Hepatocyte (in vitro differentiated cells): ENCODE measurements around the gene SLC66A3. TPM values are rescaled to one million over a fixed set of nuclear protein-coding genes. Genes with fewer than 3 reads are reported as not detected.

Source experiments
- DNase-seq: peaks from one replicate; pipeline ENCODE4 v3.0.0-alpha.2; 2016; ENCODE audit warnings: low spot score
- H2AFZ ChIP-seq: fragments of 200-600 bp; sonication (generic); 2 replicates; pipeline ENCODE4 v1.6.0; 2016; ENCODE audit warnings: antibody characterized with exemption, mild to moderate bottlenecking
- H3K27ac ChIP-seq: fragments of 200-600 bp; sonication (generic); 2 replicates; pipeline ENCODE4 v1.5.1; 2016; ENCODE audit warnings: mild to moderate bottlenecking
- H3K27me3 ChIP-seq: fragments of 200-600 bp; sonication (generic); 2 replicates; pipeline ENCODE4 v1.6.1; 2016
- H3K36me3 ChIP-seq: fragments of 200-600 bp; sonication (generic); replicated peaks from 2 replicates; pipeline ENCODE4 v1.5.1; 2016; ENCODE audit warnings: low read depth; ENCODE audit not compliant: insufficient read depth
- H3K4me1 ChIP-seq: fragments of 200-600 bp; sonication (generic); 2 replicates; pipeline ENCODE4 v1.5.1; 2016; ENCODE audit warnings: mild to moderate bottlenecking, moderate library complexity; ENCODE audit not compliant: insufficient read depth
- H3K4me2 ChIP-seq: fragments of 200-600 bp; sonication (generic); 2 replicates; pipeline ENCODE4 v1.6.0; 2016
- H3K4me3 ChIP-seq: fragments of 200-600 bp; sonication (generic); 2 replicates; pipeline ENCODE4 v1.5.1; 2016; ENCODE audit warnings: mild to moderate bottlenecking
- H3K79me2 ChIP-seq: fragments of 200-600 bp; sonication (generic); 2 replicates; pipeline ENCODE4 v1.6.0; 2017; ENCODE audit warnings: mild to moderate bottlenecking
- H3K9me2 ChIP-seq: fragments of 200-600 bp; sonication (generic); replicated peaks from 2 replicates; pipeline ENCODE4 v1.6.0; 2017; ENCODE audit warnings: mild to moderate bottlenecking; ENCODE audit not compliant: insufficient read depth
- H3K9me3 ChIP-seq: fragments of 200-600 bp; sonication (generic); 2 replicates; pipeline ENCODE4 v1.5.1; 2016; ENCODE audit warnings: low read depth, mild to moderate bottlenecking
- H4K20me1 ChIP-seq: fragments of 200-600 bp; sonication (generic); 2 replicates; pipeline ENCODE4 v1.6.0; 2016; ENCODE audit warnings: mild to moderate bottlenecking; ENCODE audit not compliant: insufficient read depth, poor library complexity, severe bottlenecking
- CTCF ChIP-seq: fragments of 200-600 bp; sonication (generic); IDR thresholded peaks from 2 replicates; pipeline ENCODE4 v1.5.1; 2016; ENCODE audit warnings: antibody characterized with exemption, mild to moderate bottlenecking; ENCODE audit not compliant: poor library complexity
- EZH2 ChIP-seq: fragments of 200-600 bp; sonication (generic); IDR thresholded peaks from 2 replicates; pipeline ENCODE4 v1.6.1; 2016; ENCODE audit warnings: antibody characterized with exemption, mild to moderate bottlenecking, borderline replicate concordance
- EZH2phosphoT487 ChIP-seq: fragments of 200-600 bp; sonication (generic); IDR thresholded peaks from one replicate; pipeline ENCODE4 v1.6.1; 2018; ENCODE audit warnings: antibody characterized with exemption, mild to moderate bottlenecking, low read depth, moderate library complexity; ENCODE audit not compliant: unreplicated experiment, severe bottlenecking
- WGBS: methylation state at CpG from one replicate; pipeline ENCODE4 v1.1.6; 2016; ENCODE audit warnings: low lambda C conversion rate; ENCODE audit errors: missing lambda C conversion rate; 5-methylcytosine and 5-hydroxymethylcytosine counted together
- polyA plus RNA-seq: library from polyadenylated mRNA; unstranded; fragments of >200 nt; fragmentation: Nextera tagmentation; extraction: Ambion mirVana; gene quantifications from 2 replicates; pipeline ENCODE4 v1.2.1, GENCODE V29; 2016
- total RNA-seq: library from RNA; depleted of rRNA; stranded (reverse); fragments of >200 nt; gene quantifications from 2 replicates; pipeline ENCODE4 v1.2.3, GENCODE V29; 2014

SLC66A3 gene
- total and polyA plus RNA-seq, 2 experiments from 2014 or later = 24.3 to 26.8 TPM

- H3K4me2 ChIP-seq = no peak overlapping the region
- no peak overlapping the region for H3K27ac ChIP-seq
- WGBS = 77% methylated on average over 9 of the region's 9 CpGs
- H3K9me3 ChIP-seq = no peaks in the 10 kb centered on the region
- no peaks in the 10 kb centered on the region for H4K20me1 ChIP-seq
- no peak overlapping the region for H3K4me3 ChIP-seq
- H3K79me2 ChIP-seq = no peaks in the 10 kb centered on the region
- no peak for TF ChIP-seq EZH2
- no peak for TF ChIP-seq CTCF
- no peak for TF ChIP-seq EZH2phosphoT487
- no peak for DNase-seq
- no peaks in the 10 kb centered on the region for H3K4me1 ChIP-seq
- no peaks in the 10 kb centered on the region for H3K27me3 ChIP-seq
- no peak overlapping the region for H2AFZ ChIP-seq
- H3K9me2 ChIP-seq = no peaks in the 10 kb centered on the region
- H3K36me3 ChIP-seq = no peaks in the 10 kb centered on the region
Measured at GRCh38 chr2:11122380-11122779, 32.9 kb upstream of the SLC66A3 start.

GRCh38 chr2:11123001-11123809 is 32.1 kb upstream of the SLC66A3 start:
- no peak for DNase-seq
- H2AFZ ChIP-seq = no peak overlapping the region
- WGBS = 91% methylated on average over 12 of the region's 12 CpGs

GRCh38 chr2:11123856-11124759 is 31.2 kb upstream of the SLC66A3 start:
- Histone ChIP-seq H3K9me2 (no peaks in the 10 kb centered on the region), H3K4me1 (no peaks in the 10 kb centered on the region), H3K4me3 (no peak overlapping the region), H3K27me3 (no peaks in the 10 kb centered on the region), H3K9me3 (no peaks in the 10 kb centered on the region), H3K4me2 (no peak overlapping the region), H3K79me2 (no peaks in the 10 kb centered on the region), H3K27ac (no peak overlapping the region), H3K36me3 (no peaks in the 10 kb centered on the region), H2AFZ (no peak overlapping the region), H4K20me1 (no peaks in the 10 kb centered on the region)
- WGBS = 63% methylated on average over 41 of the region's 41 CpGs
- TF ChIP-seq EZH2phosphoT487 (no peak), CTCF (peak; percentile 84), EZH2 (no peak)
- peak; percentile 84 for DNase-seq

More at GRCh38 chr2:11123001-11123809, 32.1 kb upstream of the SLC66A3 start:
- Histone ChIP-seq H3K9me2 (no peaks in the 10 kb centered on the region), H3K79me2 (no peaks in the 10 kb centered on the region), H3K27ac (no peak overlapping the region), H3K36me3 (no peaks in the 10 kb centered on the region), H3K4me3 (no peak overlapping the region), H3K27me3 (no peaks in the 10 kb centered on the region), H4K20me1 (no peaks in the 10 kb centered on the region), H3K9me3 (no peaks in the 10 kb centered on the region), H3K4me2 (no peak overlapping the region), H3K4me1 (no peaks in the 10 kb centered on the region)
- no peak for TF ChIP-seq EZH2phosphoT487
- TF ChIP-seq EZH2 = no peak
- no peak for TF ChIP-seq CTCF
